GM10266 (cell line): ENCODE data around the gene HPD.

Experiments
- DNase-seq: peaks from one replicate; pipeline ENCODE4 v3.0.0; 2012; ENCODE audit errors: extremely low spot score
- CTCF ChIP-seq: IDR thresholded peaks from 2 replicates; pipeline ENCODE4 v1.5.1; 2012; ENCODE audit warnings: mild to moderate bottlenecking, low read depth; ENCODE audit not compliant: control insufficient read depth, insufficient read depth; ENCODE audit errors: missing control alignments

Gene HPD

GRCh38 chr12:121811434-121812319, 47.0 kb downstream of the HPD start:
- TF ChIP-seq CTCF, result peak; percentile 93
- peak; percentile 95 for DNase-seq

GRCh38 chr12:121810833-121811433, 47.7 kb downstream of the HPD start:
- no peak for TF ChIP-seq CTCF
- DNase-seq, result no peak

GRCh38 chr12:121810234-121810817, 48.3 kb downstream of the HPD start:
- DNase-seq, result no peak
- TF ChIP-seq CTCF, result no peak

GRCh38 chr12:121809712-121810116, 48.9 kb downstream of the HPD start:
- TF ChIP-seq CTCF, result no peak
- no peak for DNase-seq

- no peak for TF ChIP-seq CTCF
- DNase-seq, result no peak
Observed at GRCh38 chr12:121808623-121809022, 50.0 kb downstream of the HPD start.

- TF ChIP-seq CTCF, result no peak
Observed at GRCh38 chr12:121807642-121808347, 50.9 kb downstream of the HPD start.

More at GRCh38 chr12:121807642-121808347, 50.9 kb downstream of the HPD start:
- DNase-seq, result no peak
